WERI-Rb-1 (cell line): ENCODE data around the gene RTP1.
"Not testable (repeated sequence)": the region's sequence is repeated elsewhere in the genome, so short reads cannot be mapped to it uniquely, and the experiment has no call there.

ENCODE experiments used
- DNase-seq: peaks from one replicate; pipeline ENCODE4 v3.0.0-alpha.2; 2020
- H3K27ac ChIP-seq: fragments of 250-450 bp; sonication (Bioruptor Pico); 2 replicates; pipeline ENCODE4 v1.5.1; 2020; ENCODE audit warnings: mild to moderate bottlenecking, moderate library complexity
- H3K27me3 ChIP-seq: fragments of 250-450 bp; sonication (Bioruptor Pico); 2 replicates; pipeline ENCODE4 v1.5.1; 2021; ENCODE audit warnings: mild to moderate bottlenecking, low read depth, moderate library complexity; ENCODE audit not compliant: insufficient read depth, severe bottlenecking
- H3K36me3 ChIP-seq: fragments of 250-450 bp; sonication (Bioruptor Pico); 2 replicates; pipeline ENCODE4 v1.5.1; 2020; ENCODE audit warnings: mild to moderate bottlenecking, moderate library complexity
- H3K4me3 ChIP-seq: 2 replicates; pipeline ENCODE4 v1.5.1; 2011; ENCODE audit warnings: low read depth, mild to moderate bottlenecking, control low read depth, low read length
- H3K9me3 ChIP-seq: fragments of 250-450 bp; sonication (Bioruptor Pico); 2 replicates; pipeline ENCODE4 v1.5.1; 2021; ENCODE audit warnings: mild to moderate bottlenecking, moderate library complexity; ENCODE audit not compliant: severe bottlenecking
- CTCF ChIP-seq: IDR thresholded peaks from 2 replicates; pipeline ENCODE4 v1.5.1; 2011; ENCODE audit warnings: low read depth, mild to moderate bottlenecking, control low read depth, inconsistent platforms, low read length

RTP1 gene

GRCh38 chr3:187166750-187167149 is 30.5 kb upstream of the RTP1 start:
- H3K9me3 ChIP-seq, result no peaks in the 10 kb centered on the region
- DNase-seq, result no peak
- H3K27me3 ChIP-seq, result no peaks in the 10 kb centered on the region

GRCh38 chr3:187167777-187168176 is 29.5 kb upstream of the RTP1 start:
- no peak for TF ChIP-seq CTCF
- Histone ChIP-seq H3K27me3 (no peaks in the 10 kb centered on the region), H3K4me3 (no peak overlapping the region), H3K27ac (no peak overlapping the region), H3K9me3 (no peaks in the 10 kb centered on the region), H3K36me3 (no peaks in the 10 kb centered on the region)
- DNase-seq, result no peak

More at GRCh38 chr3:187166750-187167149, 30.5 kb upstream of the RTP1 start:
- Histone ChIP-seq H3K27ac (no peak overlapping the region), H3K36me3 (no peaks in the 10 kb centered on the region), H3K4me3 (no peak overlapping the region)
- no peak for TF ChIP-seq CTCF

- Histone ChIP-seq H3K27ac (no peak overlapping the region), H3K9me3 (no peaks in the 10 kb centered on the region), H3K4me3 (no peak overlapping the region), H3K27me3 (no peaks in the 10 kb centered on the region), H3K36me3 (no peaks in the 10 kb centered on the region)
- TF ChIP-seq CTCF, result no peak
- DNase-seq, result no peak
Measured at GRCh38 chr3:187169231-187169960, 27.9 kb upstream of the RTP1 start.

- not testable (repeated sequence) for H3K27ac ChIP-seq, H3K27me3 ChIP-seq, H3K9me3 ChIP-seq, H3K4me3 ChIP-seq, DNase-seq, H3K36me3 ChIP-seq
Measured at GRCh38 chr3:187170911-187171310, 26.4 kb upstream of the RTP1 start.

GRCh38 chr3:187172929-187173328 is 24.4 kb upstream of the RTP1 start:
- no peaks in the 10 kb centered on the region for H3K27me3 ChIP-seq
- TF ChIP-seq CTCF, result no peak
- H3K4me3 ChIP-seq, result no peak overlapping the region
- H3K27ac ChIP-seq, result no peak overlapping the region
- DNase-seq, result no peak
- H3K9me3 ChIP-seq, result no peaks in the 10 kb centered on the region
- H3K36me3 ChIP-seq, result no peaks in the 10 kb centered on the region

GRCh38 chr3:187181454-187182170 is 15.7 kb upstream of the RTP1 start:
- no peaks in the 10 kb centered on the region for H3K9me3 ChIP-seq
- no peaks in the 10 kb centered on the region for H3K36me3 ChIP-seq
- H3K27me3 ChIP-seq, result no peaks in the 10 kb centered on the region
- H3K27ac ChIP-seq, result no peak overlapping the region
- TF ChIP-seq CTCF, result no peak
- no peak for DNase-seq
- H3K4me3 ChIP-seq, result no peak overlapping the region
